Astrocyte of the cerebellum (primary cell): ENCODE measurements around the gene DNAAF2.
"Not testable (repeated sequence)": the region's sequence is repeated elsewhere in the genome, so short reads cannot be mapped to it uniquely, and the experiment has no call there.

Experiments used
- DNase-seq: peaks from one replicate; pipeline ENCODE4 v3.0.0-alpha.2; 2011; ENCODE audit warnings: low read depth
- H3K4me3 ChIP-seq: 2 replicates; pipeline ENCODE4 v1.5.1; 2011; ENCODE audit warnings: mild to moderate bottlenecking, low read depth, low read length, moderate library complexity
- in situ Hi-C: cut with HindIII; loops from 2 replicates; pipeline ENCODE4 v1.10.0; 2017; ENCODE audit warnings: low sequenced_read_pairs
- TF ChIP-seq, protein P1 (sequence below): IDR thresholded peaks from 2 replicates; pipeline ENCODE4 v1.5.1; 2012; ENCODE audit warnings: low read length, low read depth, moderate library complexity, mild to moderate bottlenecking; ENCODE audit errors: missing control alignments

DNAAF2 gene

DNA sequence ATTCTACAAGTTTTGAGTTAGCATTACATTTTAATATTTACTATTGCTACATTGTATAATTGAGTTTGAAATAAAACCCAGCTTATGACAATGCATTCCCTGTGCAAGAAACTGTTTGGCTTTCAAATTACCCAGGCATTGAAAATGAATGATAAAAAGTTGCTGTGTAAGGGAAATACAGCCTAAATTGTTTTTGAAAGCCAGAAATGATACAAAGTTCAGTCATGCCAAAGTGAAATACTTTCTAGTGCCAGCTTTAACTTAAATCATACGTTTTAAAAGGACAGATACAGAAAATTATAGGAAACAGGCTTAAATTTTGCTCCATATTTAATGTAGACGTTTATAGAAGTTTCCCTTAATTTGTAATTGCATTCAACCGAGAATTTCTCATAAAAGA lies 11.7 kb downstream of the DNAAF2 start:
- no peak for DNase-seq
- in situ Hi-C loops, result no loop called here
- no peak overlapping the region for H3K4me3 ChIP-seq
- TF ChIP-seq, protein P1, sequence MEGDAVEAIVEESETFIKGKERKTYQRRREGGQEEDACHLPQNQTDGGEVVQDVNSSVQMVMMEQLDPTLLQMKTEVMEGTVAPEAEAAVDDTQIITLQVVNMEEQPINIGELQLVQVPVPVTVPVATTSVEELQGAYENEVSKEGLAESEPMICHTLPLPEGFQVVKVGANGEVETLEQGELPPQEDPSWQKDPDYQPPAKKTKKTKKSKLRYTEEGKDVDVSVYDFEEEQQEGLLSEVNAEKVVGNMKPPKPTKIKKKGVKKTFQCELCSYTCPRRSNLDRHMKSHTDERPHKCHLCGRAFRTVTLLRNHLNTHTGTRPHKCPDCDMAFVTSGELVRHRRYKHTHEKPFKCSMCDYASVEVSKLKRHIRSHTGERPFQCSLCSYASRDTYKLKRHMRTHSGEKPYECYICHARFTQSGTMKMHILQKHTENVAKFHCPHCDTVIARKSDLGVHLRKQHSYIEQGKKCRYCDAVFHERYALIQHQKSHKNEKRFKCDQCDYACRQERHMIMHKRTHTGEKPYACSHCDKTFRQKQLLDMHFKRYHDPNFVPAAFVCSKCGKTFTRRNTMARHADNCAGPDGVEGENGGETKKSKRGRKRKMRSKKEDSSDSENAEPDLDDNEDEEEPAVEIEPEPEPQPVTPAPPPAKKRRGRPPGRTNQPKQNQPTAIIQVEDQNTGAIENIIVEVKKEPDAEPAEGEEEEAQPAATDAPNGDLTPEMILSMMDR, result no peak

DNA sequence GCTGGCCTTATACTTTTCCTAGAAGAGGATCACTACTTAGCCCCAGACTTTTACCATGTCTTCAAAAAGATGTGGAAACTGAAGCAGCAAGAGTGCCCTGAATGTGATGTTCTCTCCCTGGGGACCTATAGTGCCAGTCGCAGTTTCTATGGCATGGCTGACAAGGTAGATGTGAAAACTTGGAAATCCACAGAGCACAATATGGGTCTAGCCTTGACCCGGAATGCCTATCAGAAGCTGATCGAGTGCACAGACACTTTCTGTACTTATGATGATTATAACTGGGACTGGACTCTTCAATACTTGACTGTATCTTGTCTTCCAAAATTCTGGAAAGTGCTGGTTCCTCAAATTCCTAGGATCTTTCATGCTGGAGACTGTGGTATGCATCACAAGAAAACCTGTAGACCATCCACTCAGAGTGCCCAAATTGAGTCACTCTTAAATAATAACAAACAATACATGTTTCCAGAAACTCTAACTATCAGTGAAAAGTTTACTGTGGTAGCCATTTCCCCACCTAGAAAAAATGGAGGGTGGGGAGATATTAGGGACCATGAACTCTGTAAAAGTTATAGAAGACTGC lies 12.9 kb downstream of the DNAAF2 start:
- no peak for DNase-seq
- TF ChIP-seq, protein P1, result no peak
- in situ Hi-C loops, result no loop called here
- H3K4me3 ChIP-seq, result peak overlapping the region; percentile 80

DNA sequence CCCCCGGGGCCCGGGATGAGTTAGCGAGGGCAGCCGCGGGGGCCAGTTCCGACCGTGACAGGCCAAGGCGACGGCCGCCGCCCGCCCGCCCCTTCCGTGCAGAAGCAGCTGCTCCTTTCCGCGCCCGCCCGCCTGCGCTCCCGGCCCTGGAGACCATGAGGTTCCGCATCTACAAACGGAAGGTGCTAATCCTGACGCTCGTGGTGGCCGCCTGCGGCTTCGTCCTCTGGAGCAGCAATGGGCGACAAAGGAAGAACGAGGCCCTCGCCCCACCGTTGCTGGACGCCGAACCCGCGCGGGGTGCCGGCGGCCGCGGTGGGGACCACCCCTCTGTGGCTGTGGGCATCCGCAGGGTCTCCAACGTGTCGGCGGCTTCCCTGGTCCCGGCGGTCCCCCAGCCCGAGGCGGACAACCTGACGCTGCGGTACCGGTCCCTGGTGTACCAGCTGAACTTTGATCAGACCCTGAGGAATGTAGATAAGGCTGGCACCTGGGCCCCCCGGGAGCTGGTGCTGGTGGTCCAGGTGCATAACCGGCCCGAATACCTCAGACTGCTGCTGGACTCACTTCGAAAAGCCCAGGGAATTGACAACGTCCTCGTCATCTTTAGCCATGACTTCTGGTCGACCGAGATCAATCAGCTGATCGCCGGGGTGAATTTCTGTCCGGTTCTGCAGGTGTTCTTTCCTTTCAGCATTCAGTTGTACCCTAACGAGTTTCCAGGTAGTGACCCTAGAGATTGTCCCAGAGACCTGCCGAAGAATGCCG lies 13.7 kb downstream of the DNAAF2 start:
- in situ Hi-C loops, result no loop called here
- DNase-seq, result peak; percentile 24
- H3K4me3 ChIP-seq, result peak overlapping the region; percentile 80
- TF ChIP-seq, protein P1, result no peak

DNA sequence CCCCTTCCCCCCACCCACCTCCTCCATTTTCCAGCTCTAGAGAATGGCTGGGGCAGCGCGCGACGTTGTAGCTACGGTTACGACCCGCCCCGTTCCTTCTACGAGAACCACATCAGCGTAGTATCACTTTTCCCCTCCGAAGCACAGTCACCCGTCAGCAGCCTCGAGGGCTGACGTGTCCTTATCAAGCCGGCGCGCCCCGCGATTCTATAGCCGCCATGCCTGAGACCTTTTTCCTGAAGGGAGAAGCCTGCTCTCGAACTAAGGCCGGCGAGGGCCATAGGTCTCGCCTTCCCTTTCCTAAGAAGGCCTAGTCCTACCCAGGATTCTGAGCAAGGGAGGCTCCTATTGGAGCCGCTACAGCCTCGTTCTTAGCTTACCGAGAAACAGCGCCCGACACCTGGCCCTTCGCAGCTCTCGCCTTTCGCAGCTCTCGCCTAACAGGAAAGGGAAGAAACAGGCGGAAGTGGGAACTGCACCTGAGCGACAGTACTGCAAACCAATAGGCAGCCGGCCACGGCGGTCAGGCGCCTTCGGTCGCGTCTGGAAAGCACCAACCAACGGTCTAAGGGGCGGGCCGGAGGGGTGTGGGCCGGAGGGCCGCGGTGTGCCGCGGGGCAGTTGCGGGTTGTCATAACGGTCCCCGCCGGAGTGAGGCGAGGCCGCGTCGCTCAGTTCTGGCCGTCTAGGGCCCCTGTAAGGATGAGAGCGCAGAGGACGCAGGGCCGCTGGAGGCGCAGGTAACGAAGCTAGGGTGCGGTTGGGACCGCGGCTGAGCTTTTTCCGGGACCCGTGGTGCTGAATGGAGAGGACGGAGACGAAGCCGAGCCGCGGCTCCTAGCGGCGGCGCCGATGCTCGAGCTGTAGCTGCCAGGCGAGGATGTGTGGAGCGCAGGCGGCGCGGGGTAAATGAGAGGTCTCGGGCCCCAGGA lies 14.6 kb downstream of the DNAAF2 start, which contains the start of the genes MGAT2 and RPL36AL:
MGAT2 (plus strand) TSS at position 618 of the 932 bp plus-strand sequence. CDS start 470 bp downstream, outside the sequence.
RPL36AL (minus strand) TSS at position 445 of the 932 bp plus-strand sequence. CDS start 1,522 bp downstream, outside the sequence.
- TF ChIP-seq, protein P1, result peak; percentile 41
- in situ Hi-C loops, result no loop called here

DNA sequence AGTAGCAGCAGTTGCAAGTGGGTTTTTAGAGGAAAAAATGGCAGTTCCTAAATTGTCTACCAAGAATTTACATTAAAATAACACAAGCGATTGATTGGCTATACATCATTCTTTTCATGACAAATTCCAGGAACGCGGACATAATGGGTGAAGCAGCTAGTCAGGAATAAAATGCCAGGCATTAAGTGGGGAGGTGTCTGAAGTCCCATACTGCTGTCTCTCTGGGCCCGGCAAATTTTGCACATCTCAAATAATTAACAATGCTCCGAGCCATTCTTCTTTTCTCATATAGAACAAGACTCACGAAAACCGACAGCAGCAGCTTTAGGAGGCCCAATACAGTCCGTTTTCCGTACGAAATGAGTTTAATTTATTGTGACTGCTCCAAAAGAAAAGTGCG lies 15.3 kb downstream of the DNAAF2 start:
- peak overlapping the region; percentile 80 for H3K4me3 ChIP-seq
- in situ Hi-C loops, result no loop called here
- DNase-seq, result no peak
- TF ChIP-seq, protein P1, result no peak

More for the DNA sequence above, 14.6 kb downstream of the DNAAF2 start, which contains the start of the genes MGAT2 and RPL36AL:
- DNase-seq, result peak; percentile 96
- H3K4me3 ChIP-seq, result peak within 1 kb of the TSS; percentile 80

DNA sequence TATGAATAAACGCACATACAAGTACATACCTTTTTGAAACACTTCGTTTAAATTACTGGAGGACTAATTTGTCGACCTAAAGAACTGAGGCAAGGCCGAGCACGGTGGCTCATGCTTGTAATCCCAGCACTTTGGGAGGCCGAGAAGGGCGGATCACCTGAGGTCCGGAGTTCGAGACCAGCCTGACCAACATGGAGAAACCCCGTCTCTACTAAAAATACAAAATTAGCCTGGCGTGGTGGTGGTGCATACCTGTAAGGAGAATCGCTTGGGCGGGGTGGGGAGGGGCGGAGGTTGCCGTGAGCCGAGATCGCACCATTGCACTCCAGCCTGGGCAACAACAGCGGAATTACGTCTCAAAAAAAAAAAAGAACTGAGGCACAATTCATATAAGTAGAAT lies 15.8 kb downstream of the DNAAF2 start:
- in situ Hi-C loops, DNase-seq: not testable (repeated sequence)
- H3K4me3 ChIP-seq, result peak overlapping the region; percentile 80
